Ascending aorta (tissue), 2 donors: ENCODE measurements around the gene ACMSD. TPM values are rescaled to one million over a fixed set of nuclear protein-coding genes. Genes with fewer than 3 reads are reported as not detected.

ENCODE experiments used
- DNase-seq, 2 donors: peaks; one replicate each; pipeline ENCODE4 v3.0.0-alpha.2; 2019; ENCODE audit warnings: low spot score in 2 of 2
- H3K27ac ChIP-seq, 2 donors: fragments of 200-600 bp; sonication (generic); one replicate each; pipeline ENCODE4 v1.5.1; 2016 to 2017; ENCODE audit warnings: mild to moderate bottlenecking in 1 of 2
- H3K27me3 ChIP-seq: fragments of 200-600 bp; sonication (generic); one replicate; pipeline ENCODE4 v1.5.1; 2017
- H3K36me3 ChIP-seq, 2 donors: fragments of 200-600 bp; sonication (generic); one replicate each; pipeline ENCODE4 v1.5.1; 2016
- H3K4me1 ChIP-seq, 2 donors: fragments of 200-600 bp; sonication (generic); one replicate each; pipeline ENCODE4 v1.5.1; 2016 to 2017; ENCODE audit warnings: mild to moderate bottlenecking in 1 of 2
- H3K4me3 ChIP-seq, 2 donors: fragments of 200-600 bp; sonication (generic); one replicate each; pipeline ENCODE4 v1.5.1; 2016 to 2017; ENCODE audit warnings: mild to moderate bottlenecking in 1 of 2
- H3K9me3 ChIP-seq, 2 donors: fragments of 200-600 bp; sonication (generic); one replicate each; pipeline ENCODE4 v1.5.1; 2016
- intact Hi-C: fragments of 100-400 bp; cut with DNase I; formaldehyde crosslinking; loops from one replicate; pipeline ENCODE4 v1.15.1; 2023
- total RNA-seq: library from RNA; depleted of rRNA; stranded (reverse); fragments of >200 nt; gene quantifications from one replicate; pipeline ENCODE4 v1.1.0, GENCODE V29; 2016
- TF ChIP-seq, protein P1 (sequence below), 3 experiments: fragments of 200-600 bp in 2 of 3; fragments of 450-650 bp in 1 of 3; sonication (generic) in 2 of 3; IDR thresholded peaks; one replicate each; pipeline ENCODE4 v1.5.1; 2016 to 2019; ENCODE audit warnings: antibody characterized with exemption in 3 of 3, mild to moderate bottlenecking in 1 of 3, moderate library complexity in 1 of 3

The ACMSD gene
- total RNA-seq, 1 donor from 2014 or later, result not detected

DNA sequence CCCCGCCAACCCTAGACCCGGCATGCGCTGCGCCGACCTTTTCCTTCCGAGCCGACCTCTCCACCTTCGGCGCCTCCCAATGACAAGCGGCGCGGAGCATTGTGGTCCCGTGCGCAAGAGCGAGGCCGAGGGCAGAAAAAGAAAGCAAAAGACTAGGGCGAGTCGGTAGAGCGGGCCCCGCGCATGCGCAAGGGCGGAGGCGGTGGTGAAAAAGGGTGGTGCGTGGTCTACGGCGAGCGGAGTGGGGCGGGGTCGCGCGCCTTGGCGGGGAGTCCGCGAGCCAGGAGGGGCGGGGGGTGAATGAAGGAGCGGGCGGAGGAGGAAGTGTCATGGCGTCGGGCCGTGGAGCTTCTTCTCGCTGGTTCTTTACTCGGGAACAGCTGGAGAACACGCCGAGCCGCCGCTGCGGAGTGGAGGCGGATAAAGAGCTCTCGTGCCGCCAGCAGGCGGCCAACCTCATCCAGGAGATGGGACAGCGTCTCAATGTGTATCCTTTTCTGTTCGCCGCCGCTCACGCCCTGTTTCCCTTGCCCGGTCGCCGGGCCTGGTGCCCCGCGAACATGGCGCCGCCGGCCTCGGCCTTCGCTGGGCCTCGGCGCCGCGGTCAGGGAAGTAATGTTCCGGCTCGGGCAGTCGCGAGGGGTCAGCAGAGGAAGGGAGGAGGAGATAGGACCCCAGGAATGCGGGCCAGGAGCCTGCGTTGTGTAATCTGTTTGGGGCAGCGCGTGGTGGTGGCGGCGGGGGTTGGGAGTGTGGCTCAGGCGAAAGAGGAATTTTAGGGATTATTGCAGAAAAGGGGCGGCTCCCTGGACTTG, 80.3 kb downstream of the ACMSD start, which contains the start of gene CCNT2:
Gene CCNT2, plus strand, starts transcription at position 297 of the 815 bp plus-strand sequence. Its CDS starts 33 bp downstream, at position 330.
- Histone ChIP-seq H3K4me1 (peaks cover 5 to 25% of the 10 kb centered on the region in 2 donors), H3K36me3 (no peaks in the 10 kb centered on the region), H3K27me3 (no peaks in the 10 kb centered on the region), H3K9me3 (no peaks in the 10 kb centered on the region), H3K27ac (peak within 1 kb of the TSS; percentile 96 to 98), H3K4me3 (peak within 1 kb of the TSS; percentile 83 to 88)
- intact Hi-C loops, result loop anchor here (1.0 to 5.0 kb wide), 4 partner anchors 134 to 1066 kb away; partner anchors contain the start of genes DARS1, R3HDM1, RAB3GAP1 and ZRANB3
- TF ChIP-seq, protein P1, sequence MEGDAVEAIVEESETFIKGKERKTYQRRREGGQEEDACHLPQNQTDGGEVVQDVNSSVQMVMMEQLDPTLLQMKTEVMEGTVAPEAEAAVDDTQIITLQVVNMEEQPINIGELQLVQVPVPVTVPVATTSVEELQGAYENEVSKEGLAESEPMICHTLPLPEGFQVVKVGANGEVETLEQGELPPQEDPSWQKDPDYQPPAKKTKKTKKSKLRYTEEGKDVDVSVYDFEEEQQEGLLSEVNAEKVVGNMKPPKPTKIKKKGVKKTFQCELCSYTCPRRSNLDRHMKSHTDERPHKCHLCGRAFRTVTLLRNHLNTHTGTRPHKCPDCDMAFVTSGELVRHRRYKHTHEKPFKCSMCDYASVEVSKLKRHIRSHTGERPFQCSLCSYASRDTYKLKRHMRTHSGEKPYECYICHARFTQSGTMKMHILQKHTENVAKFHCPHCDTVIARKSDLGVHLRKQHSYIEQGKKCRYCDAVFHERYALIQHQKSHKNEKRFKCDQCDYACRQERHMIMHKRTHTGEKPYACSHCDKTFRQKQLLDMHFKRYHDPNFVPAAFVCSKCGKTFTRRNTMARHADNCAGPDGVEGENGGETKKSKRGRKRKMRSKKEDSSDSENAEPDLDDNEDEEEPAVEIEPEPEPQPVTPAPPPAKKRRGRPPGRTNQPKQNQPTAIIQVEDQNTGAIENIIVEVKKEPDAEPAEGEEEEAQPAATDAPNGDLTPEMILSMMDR (IDR thresholded peaks at IDR 0.05), result no peak
- peak; percentile 97 to 99 for DNase-seq

- H3K27me3 ChIP-seq, result no peaks in the 10 kb centered on the region
- TF ChIP-seq, protein P1 (IDR thresholded peaks at IDR 0.05), result no peak
- no peak for DNase-seq
- H3K4me3 ChIP-seq, result peak overlapping the region; percentile 83 to 88
- intact Hi-C loops, result loop anchor here (2.0 to 5.0 kb wide), 2 partner anchors 133 to 1065 kb away; partner anchors contain the start of genes DARS1 and RAB3GAP1
- H3K27ac ChIP-seq, result peak overlapping the region; percentile 96 to 98
- H3K4me1 ChIP-seq, result peaks cover 5 to 26% of the 10 kb centered on the region in 2 donors
- no peaks in the 10 kb centered on the region for H3K9me3 ChIP-seq
- peaks cover 0 to 2% of the 10 kb centered on the region in 2 donors for H3K36me3 ChIP-seq
Measured at GRCh38 chr2:134919341-134920210, 81.2 kb downstream of the ACMSD start.

- no peak overlapping the region for H3K27ac ChIP-seq
- intact Hi-C loops, result no loop called here
- peaks cover 15 to 23% of the 10 kb centered on the region in 2 donors for H3K4me1 ChIP-seq
- H3K4me3 ChIP-seq, result no peak overlapping the region
- peaks cover 0 to 9% of the 10 kb centered on the region in 2 donors for H3K36me3 ChIP-seq
- H3K27me3 ChIP-seq, result no peaks in the 10 kb centered on the region
- DNase-seq, result no peak
- TF ChIP-seq, protein P1 (IDR thresholded peaks at IDR 0.05), result no peak
- no peaks in the 10 kb centered on the region for H3K9me3 ChIP-seq
Measured at GRCh38 chr2:134924912-134925311, 86.5 kb downstream of the ACMSD start.

GRCh38 chr2:134926231-134926931, 88.0 kb downstream of the ACMSD start:
- no peaks in the 10 kb centered on the region for H3K27me3 ChIP-seq
- no peak for DNase-seq
- peaks cover 0 to 9% of the 10 kb centered on the region in 2 donors for H3K36me3 ChIP-seq
- TF ChIP-seq, protein P1 (IDR thresholded peaks at IDR 0.05), result no peak
- intact Hi-C loops, result no loop called here
- H3K4me3 ChIP-seq, result no peak overlapping the region
- H3K27ac ChIP-seq, result no peak overlapping the region
- H3K4me1 ChIP-seq, result peaks cover 12% of the 10 kb centered on the region in 2 donors
- no peaks in the 10 kb centered on the region for H3K9me3 ChIP-seq

DNA sequence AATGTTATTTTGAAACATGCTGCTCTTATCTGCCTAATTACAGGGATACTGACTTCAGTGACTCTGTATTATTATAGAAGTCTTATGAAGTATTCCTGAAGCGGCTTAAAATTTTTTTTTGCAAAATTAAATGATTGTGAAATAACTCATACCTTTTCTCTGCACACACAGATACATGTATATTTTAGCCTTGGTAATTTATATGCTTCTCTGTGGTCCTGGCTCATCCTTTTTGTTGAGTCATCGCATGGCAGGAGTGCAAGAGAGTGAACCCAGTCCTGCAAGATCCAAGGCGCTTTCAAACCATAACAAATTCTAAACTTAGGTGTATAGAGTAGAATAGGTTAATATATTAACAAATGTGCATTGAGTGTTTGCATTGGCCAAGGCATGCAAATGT, 88.8 kb downstream of the ACMSD start:
- Histone ChIP-seq H3K4me3 (no peak overlapping the region), H3K27ac (no peak overlapping the region), H3K9me3 (no peaks in the 10 kb centered on the region), H3K36me3 (peaks cover 0 to 9% of the 10 kb centered on the region in 2 donors), H3K27me3 (no peaks in the 10 kb centered on the region), H3K4me1 (peaks cover 8 to 12% of the 10 kb centered on the region in 2 donors)
- TF ChIP-seq, protein P1 (IDR thresholded peaks at IDR 0.05), result no peak
- intact Hi-C loops, result no loop called here
- DNase-seq, result no peak
